ENCODE measurements around the gene ADCY5. TPM values are rescaled to one million over a fixed set of nuclear protein-coding genes. Genes with fewer than 3 reads are reported as not detected.

Gene ADCY5
- polyA plus RNA-seq, 2 of the 4 experiments (the other 2 are of a cell fraction): 0.57 to 0.68 TPM

DNA sequence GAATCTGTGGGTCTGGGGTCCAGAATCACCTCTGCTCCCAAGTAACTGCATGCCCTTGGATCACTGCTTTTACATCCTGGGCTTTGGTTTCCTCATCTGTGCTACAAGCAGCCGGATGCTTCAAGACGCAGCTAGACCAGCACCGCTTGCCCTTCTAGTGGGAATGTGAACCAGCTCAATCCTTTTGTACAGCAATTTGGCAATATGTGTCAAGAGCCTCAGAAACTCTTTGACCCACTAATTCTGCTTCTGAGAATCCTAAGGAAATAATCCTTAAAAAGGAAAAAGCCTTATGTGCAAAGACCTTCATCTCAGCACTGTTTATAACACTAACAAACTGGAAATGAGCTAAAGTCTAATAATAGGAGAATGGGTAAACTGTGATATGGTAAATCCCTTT, 48.7 kb downstream of the ADCY5 start (continued):
- TF ChIP-seq ESRRA (IDR thresholded peaks at IDR 0.05; ENCODE audit: borderline replicate concordance, low read length): no peak
- no peak for TF ChIP-seq MYC (IDR thresholded peaks at IDR 0.05; ENCODE audit: borderline replicate concordance, low read length)
- TF ChIP-seq, protein P1, sequence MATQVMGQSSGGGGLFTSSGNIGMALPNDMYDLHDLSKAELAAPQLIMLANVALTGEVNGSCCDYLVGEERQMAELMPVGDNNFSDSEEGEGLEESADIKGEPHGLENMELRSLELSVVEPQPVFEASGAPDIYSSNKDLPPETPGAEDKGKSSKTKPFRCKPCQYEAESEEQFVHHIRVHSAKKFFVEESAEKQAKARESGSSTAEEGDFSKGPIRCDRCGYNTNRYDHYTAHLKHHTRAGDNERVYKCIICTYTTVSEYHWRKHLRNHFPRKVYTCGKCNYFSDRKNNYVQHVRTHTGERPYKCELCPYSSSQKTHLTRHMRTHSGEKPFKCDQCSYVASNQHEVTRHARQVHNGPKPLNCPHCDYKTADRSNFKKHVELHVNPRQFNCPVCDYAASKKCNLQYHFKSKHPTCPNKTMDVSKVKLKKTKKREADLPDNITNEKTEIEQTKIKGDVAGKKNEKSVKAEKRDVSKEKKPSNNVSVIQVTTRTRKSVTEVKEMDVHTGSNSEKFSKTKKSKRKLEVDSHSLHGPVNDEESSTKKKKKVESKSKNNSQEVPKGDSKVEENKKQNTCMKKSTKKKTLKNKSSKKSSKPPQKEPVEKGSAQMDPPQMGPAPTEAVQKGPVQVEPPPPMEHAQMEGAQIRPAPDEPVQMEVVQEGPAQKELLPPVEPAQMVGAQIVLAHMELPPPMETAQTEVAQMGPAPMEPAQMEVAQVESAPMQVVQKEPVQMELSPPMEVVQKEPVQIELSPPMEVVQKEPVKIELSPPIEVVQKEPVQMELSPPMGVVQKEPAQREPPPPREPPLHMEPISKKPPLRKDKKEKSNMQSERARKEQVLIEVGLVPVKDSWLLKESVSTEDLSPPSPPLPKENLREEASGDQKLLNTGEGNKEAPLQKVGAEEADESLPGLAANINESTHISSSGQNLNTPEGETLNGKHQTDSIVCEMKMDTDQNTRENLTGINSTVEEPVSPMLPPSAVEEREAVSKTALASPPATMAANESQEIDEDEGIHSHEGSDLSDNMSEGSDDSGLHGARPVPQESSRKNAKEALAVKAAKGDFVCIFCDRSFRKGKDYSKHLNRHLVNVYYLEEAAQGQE (IDR thresholded peaks at IDR 0.05): no peak
- TF ChIP-seq NPAS2 (CRISPR knock-in tag; IDR thresholded peaks at IDR 0.05; ENCODE audit: borderline replicate concordance): no peak
- no peak for TF ChIP-seq GATA3 (IDR thresholded peaks at IDR 0.05; ENCODE audit: borderline replicate concordance)
- TF ChIP-seq, protein P2, sequence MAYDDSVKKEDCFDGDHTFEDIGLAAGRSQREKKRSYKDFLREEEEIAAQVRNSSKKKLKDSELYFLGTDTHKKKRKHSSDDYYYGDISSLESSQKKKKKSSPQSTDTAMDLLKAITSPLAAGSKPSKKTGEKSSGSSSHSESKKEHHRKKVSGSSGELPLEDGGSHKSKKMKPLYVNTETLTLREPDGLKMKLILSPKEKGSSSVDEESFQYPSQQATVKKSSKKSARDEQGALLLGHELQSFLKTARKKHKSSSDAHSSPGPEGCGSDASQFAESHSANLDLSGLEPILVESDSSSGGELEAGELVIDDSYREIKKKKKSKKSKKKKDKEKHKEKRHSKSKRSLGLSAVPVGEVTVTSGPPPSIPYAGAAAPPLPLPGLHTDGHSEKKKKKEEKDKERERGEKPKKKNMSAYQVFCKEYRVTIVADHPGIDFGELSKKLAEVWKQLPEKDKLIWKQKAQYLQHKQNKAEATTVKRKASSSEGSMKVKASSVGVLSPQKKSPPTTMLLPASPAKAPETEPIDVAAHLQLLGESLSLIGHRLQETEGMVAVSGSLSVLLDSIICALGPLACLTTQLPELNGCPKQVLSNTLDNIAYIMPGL (CRISPR knock-in tag; IDR thresholded peaks at IDR 0.05; ENCODE audit: borderline replicate concordance): no peak

DNA sequence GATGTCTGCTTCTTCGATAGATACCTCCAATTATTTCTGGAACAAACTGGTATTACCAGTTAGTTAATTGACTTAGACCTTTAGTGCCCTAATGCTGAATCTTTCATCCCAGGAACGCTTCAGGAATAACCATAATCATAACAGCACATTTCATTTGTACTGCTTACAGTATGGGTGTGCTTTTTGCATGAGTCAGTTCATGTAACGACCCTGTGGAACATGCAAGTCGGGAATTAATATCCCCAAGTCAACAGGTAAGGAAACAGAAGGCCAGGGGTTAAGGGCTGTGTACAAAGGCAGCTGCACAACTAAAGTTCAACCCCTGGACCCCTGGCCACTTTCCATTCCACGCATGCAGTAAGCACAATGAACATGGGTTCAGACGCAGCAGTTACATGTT, 49.2 kb downstream of the ADCY5 start:
- no peaks in the 10 kb centered on the region for H3K9me3 ChIP-seq
- no peak overlapping the region for H3K4me2 ChIP-seq
- TF ChIP-seq, protein P3, sequence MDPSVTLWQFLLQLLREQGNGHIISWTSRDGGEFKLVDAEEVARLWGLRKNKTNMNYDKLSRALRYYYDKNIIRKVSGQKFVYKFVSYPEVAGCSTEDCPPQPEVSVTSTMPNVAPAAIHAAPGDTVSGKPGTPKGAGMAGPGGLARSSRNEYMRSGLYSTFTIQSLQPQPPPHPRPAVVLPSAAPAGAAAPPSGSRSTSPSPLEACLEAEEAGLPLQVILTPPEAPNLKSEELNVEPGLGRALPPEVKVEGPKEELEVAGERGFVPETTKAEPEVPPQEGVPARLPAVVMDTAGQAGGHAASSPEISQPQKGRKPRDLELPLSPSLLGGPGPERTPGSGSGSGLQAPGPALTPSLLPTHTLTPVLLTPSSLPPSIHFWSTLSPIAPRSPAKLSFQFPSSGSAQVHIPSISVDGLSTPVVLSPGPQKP (IDR thresholded peaks at IDR 0.05; ENCODE audit: low read depth, low read length): no peak
- no peak for TF ChIP-seq KDM1A (IDR thresholded peaks at IDR 0.05; ENCODE audit: low read depth)
- TF ChIP-seq RARB (CRISPR knock-in tag; IDR thresholded peaks at IDR 0.05): no peak
- TF ChIP-seq, protein P4, sequence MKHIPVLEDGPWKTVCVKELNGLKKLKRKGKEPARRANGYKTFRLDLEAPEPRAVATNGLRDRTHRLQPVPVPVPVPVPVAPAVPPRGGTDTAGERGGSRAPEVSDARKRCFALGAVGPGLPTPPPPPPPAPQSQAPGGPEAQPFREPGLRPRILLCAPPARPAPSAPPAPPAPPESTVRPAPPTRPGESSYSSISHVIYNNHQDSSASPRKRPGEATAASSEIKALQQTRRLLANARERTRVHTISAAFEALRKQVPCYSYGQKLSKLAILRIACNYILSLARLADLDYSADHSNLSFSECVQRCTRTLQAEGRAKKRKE (CRISPR knock-in tag; IDR thresholded peaks at IDR 0.05; ENCODE audit: low read depth): no peak
- TF ChIP-seq CEBPB (IDR thresholded peaks at IDR 0.05): no peak
- TF ChIP-seq NR3C1 (IDR thresholded peaks at IDR 0.05): no peak
- TF ChIP-seq RFX5 (IDR thresholded peaks at IDR 0.05): no peak
- TF ChIP-seq, protein P5, sequence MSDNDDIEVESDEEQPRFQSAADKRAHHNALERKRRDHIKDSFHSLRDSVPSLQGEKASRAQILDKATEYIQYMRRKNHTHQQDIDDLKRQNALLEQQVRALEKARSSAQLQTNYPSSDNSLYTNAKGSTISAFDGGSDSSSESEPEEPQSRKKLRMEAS (IDR thresholded peaks at IDR 0.05): no peak
- no peak for TF ChIP-seq RAD21 (conservative IDR thresholded peaks at IDR 0.05 in 1 of 2, IDR thresholded peaks at IDR 0.05 in 1 of 2)
- no peak for TF ChIP-seq HOXA7 (CRISPR knock-in tag; IDR thresholded peaks at IDR 0.05)
- TF ChIP-seq ZC3H11A (IDR thresholded peaks at IDR 0.05): no peak
- no peak for TF ChIP-seq POLR2A (IDR thresholded peaks at IDR 0.05; ENCODE audit: low read length)
- no peak for TF ChIP-seq JUN (IDR thresholded peaks at IDR 0.05)
- no peak for TF ChIP-seq CHD4 (IDR thresholded peaks at IDR 0.05; ENCODE audit: borderline replicate concordance)
- TF ChIP-seq KDM5A (IDR thresholded peaks at IDR 0.05): no peak
- TF ChIP-seq EHMT2 (IDR thresholded peaks at IDR 0.05; ENCODE audit: low read depth): no peak
- TF ChIP-seq RNF2 (IDR thresholded peaks at IDR 0.05; ENCODE audit: borderline replicate concordance, low read depth): no peak
- TF ChIP-seq TP53 (CRISPR knock-in tag; IDR thresholded peaks at IDR 0.05): no peak
- DNase-seq (ENCODE audit: low read depth in 1 of 2, low spot score in 1 of 2) (no peak), FAIRE-seq (no peak), ATAC-seq (no peak)
- no peak overlapping the region for H3K4me3 ChIP-seq
- no peak overlapping the region for H3K27ac ChIP-seq
- POLR2A ChIA-PET: no interaction called here
- CTCF ChIA-PET: interaction anchor here (0.6 to 1.0 kb wide), 3 partner anchors 91 to 160 kb away, joined by 3 read pairs; no protein-coding TSS in a partner anchor
- no peaks in the 10 kb centered on the region for H3K4me1 ChIP-seq
- WGBS (ENCODE audit: missing lambda C conversion rate): 39% methylated on average over 6 of the region's 6 CpGs

Data from A549 (cell line).